ENCODE data around the gene FOXP3. TPM values are rescaled to one million over a fixed set of nuclear protein-coding genes. Genes with fewer than 3 reads are reported as not detected.

Gene FOXP3
- total RNA-seq, 2 donors from 2014 or later, result 0.21 to 0.30 TPM

- Histone ChIP-seq H3K27me3 (no peaks in the 10 kb centered on the region), H3K4me1 (no peaks in the 10 kb centered on the region), H3K36me3 (no peaks in the 10 kb centered on the region), H3K9me3 (no peaks in the 10 kb centered on the region), H3K4me3 (no peak overlapping the region), H3K9ac (ENCODE audit: low read depth in 2 of 2, low read length in 2 of 2) (no peak overlapping the region), H3K27ac (no peak overlapping the region)
- intact Hi-C loops (cut with DNase I), result no loop called here
- no peak for DNase-seq
- no peak for TF ChIP-seq CTCF (IDR thresholded peaks at IDR 0.05)
These were observed 21.9 kb downstream of the FOXP3 start for GRCh38 chrX:49242545-49243066.

GRCh38 chrX:49238735-49239134 lies 25.8 kb downstream of the FOXP3 start:
- Histone ChIP-seq H3K9me3 (no peaks in the 10 kb centered on the region), H3K4me1 (no peaks in the 10 kb centered on the region), H3K36me3 (no peaks in the 10 kb centered on the region), H3K4me3 (no peak overlapping the region), H3K9ac (ENCODE audit: low read depth in 2 of 2, low read length in 2 of 2) (no peak overlapping the region), H3K27me3 (no peaks in the 10 kb centered on the region), H3K27ac (no peak overlapping the region)
- no peak for TF ChIP-seq CTCF (IDR thresholded peaks at IDR 0.05)
- intact Hi-C loops (cut with DNase I), result no loop called here
- no peak for DNase-seq

GRCh38 chrX:49237060-49237459 lies 27.4 kb downstream of the FOXP3 start:
- Histone ChIP-seq H3K27ac (no peak overlapping the region), H3K36me3 (no peaks in the 10 kb centered on the region), H3K27me3 (no peaks in the 10 kb centered on the region), H3K9ac (ENCODE audit: low read depth in 2 of 2, low read length in 2 of 2) (no peak overlapping the region), H3K4me3 (no peak overlapping the region), H3K9me3 (no peaks in the 10 kb centered on the region), H3K4me1 (no peaks in the 10 kb centered on the region)
- intact Hi-C loops (cut with DNase I), result no loop called here
- TF ChIP-seq CTCF (IDR thresholded peaks at IDR 0.05), result no peak
- no peak for DNase-seq

- H3K4me3 ChIP-seq, result no peak overlapping the region
These were observed 30.5 kb downstream of the FOXP3 start for GRCh38 chrX:49233887-49234555.

GRCh38 chrX:49233176-49233575 lies 31.3 kb downstream of the FOXP3 start, which contains the start of gene CACNA1F:
TSS of gene CACNA1F (minus strand) at chrX:49233340. CDS start at chrX:49233309, 31 bp downstream.
- no peak for TF ChIP-seq CTCF (IDR thresholded peaks at IDR 0.05)
- Histone ChIP-seq H3K27me3 (no peaks in the 10 kb centered on the region), H3K4me3 (no peak within 1 kb of the TSS), H3K27ac (no peak within 1 kb of the TSS), H3K36me3 (no peaks in the 10 kb centered on the region), H3K9me3 (no peaks in the 10 kb centered on the region), H3K4me1 (no peaks in the 10 kb centered on the region), H3K9ac (ENCODE audit: low read depth in 2 of 2, low read length in 2 of 2) (no peak within 1 kb of the TSS)
- intact Hi-C loops (cut with DNase I), result no loop called here
- DNase-seq, result no peak

More at GRCh38 chrX:49233887-49234555, 30.5 kb downstream of the FOXP3 start:
- TF ChIP-seq CTCF (IDR thresholded peaks at IDR 0.05), result no peak
- H3K36me3 ChIP-seq, result no peaks in the 10 kb centered on the region
- H3K9me3 ChIP-seq, result no peaks in the 10 kb centered on the region
- no peaks in the 10 kb centered on the region for H3K27me3 ChIP-seq
- intact Hi-C loops (cut with DNase I), result no loop called here
- no peaks in the 10 kb centered on the region for H3K4me1 ChIP-seq
- H3K9ac ChIP-seq (ENCODE audit: low read depth in 2 of 2, low read length in 2 of 2), result peak overlapping the region in 1 of 2 donors; percentile 24
- H3K27ac ChIP-seq, result no peak overlapping the region
- no peak for DNase-seq
